Progenitor cell of endocrine pancreas (in vitro differentiated cells): ENCODE measurements around the gene APOC3. TPM values are rescaled to one million over a fixed set of nuclear protein-coding genes. Genes with fewer than 3 reads are reported as not detected.

ENCODE experiments used
- DNase-seq: peaks from one replicate; pipeline ENCODE4 v3.0.0; 2021; ENCODE audit warnings: low spot score; ENCODE audit not compliant: unreplicated experiment
- H3K27ac Mint-ChIP-seq: 2 replicates; pipeline ENCODE4 v1.8.0; 2021; ENCODE audit warnings: mild to moderate bottlenecking, moderate library complexity, mixed read lengths
- H3K27me3 Mint-ChIP-seq: 2 replicates; pipeline ENCODE4 v1.8.0; 2021; ENCODE audit warnings: mixed read lengths
- H3K36me3 Mint-ChIP-seq: 2 replicates; pipeline ENCODE4 v1.8.0; 2022; ENCODE audit warnings: mixed read lengths; ENCODE audit not compliant: insufficient read depth
- H3K4me1 Mint-ChIP-seq: 2 replicates; pipeline ENCODE4 v1.8.0; 2021; ENCODE audit warnings: low read depth, mixed read lengths
- H3K4me3 Mint-ChIP-seq: 2 replicates; pipeline ENCODE4 v1.8.0; 2021; ENCODE audit warnings: low read depth, mild to moderate bottlenecking, moderate library complexity, mixed read lengths
- H3K9me3 Mint-ChIP-seq: 2 replicates; pipeline ENCODE4 v1.8.0; 2021; ENCODE audit warnings: low read depth, mixed read lengths
- CTCF ChIP-seq: fragments of 200-600 bp; sonication (generic); IDR thresholded peaks from one replicate; pipeline ENCODE4 v1.5.0; 2021; ENCODE audit warnings: antibody characterized with exemption, mild to moderate bottlenecking; ENCODE audit not compliant: unreplicated experiment
- total RNA-seq: library from RNA; stranded (reverse); gene quantifications from 2 replicates; pipeline ENCODE4 v1.2.1, GENCODE V29; 2021

APOC3 gene
- total RNA-seq, 1 donor from 2014 or later, result 16.3 TPM

GRCh38 chr11:116791813-116792143 is 37.9 kb upstream of the APOC3 start, which contains the start of gene APOA5:
Gene APOA5 (minus strand): TSS chr11:116791879. CDS start chr11:116791860, 19 bp downstream.
- peaks cover 13% of the 10 kb centered on the region for H3K27me3 Mint-ChIP-seq
- peaks cover 3% of the 10 kb centered on the region for H3K36me3 Mint-ChIP-seq
- no peak for DNase-seq
- H3K4me3 Mint-ChIP-seq, result peak within 1 kb of the TSS; percentile 44
- H3K4me1 Mint-ChIP-seq, result peaks cover 20% of the 10 kb centered on the region
- no peak for TF ChIP-seq CTCF
- no peak within 1 kb of the TSS for H3K27ac Mint-ChIP-seq
- no peaks in the 10 kb centered on the region for H3K9me3 Mint-ChIP-seq

GRCh38 chr11:116792144-116792868 is 37.4 kb upstream of the APOC3 start:
- Mint-ChIP-seq H3K27me3 (peaks cover 13% of the 10 kb centered on the region), H3K4me3 (no peak overlapping the region), H3K9me3 (no peaks in the 10 kb centered on the region), H3K27ac (no peak overlapping the region), H3K4me1 (peaks cover 15% of the 10 kb centered on the region), H3K36me3 (no peaks in the 10 kb centered on the region)
- no peak for DNase-seq
- no peak for TF ChIP-seq CTCF

GRCh38 chr11:116792869-116793771 is 36.6 kb upstream of the APOC3 start:
- Mint-ChIP-seq H3K36me3 (no peaks in the 10 kb centered on the region), H3K9me3 (no peaks in the 10 kb centered on the region), H3K4me3 (no peak overlapping the region), H3K4me1 (peaks cover 14% of the 10 kb centered on the region), H3K27me3 (peaks cover 13% of the 10 kb centered on the region), H3K27ac (no peak overlapping the region)
- TF ChIP-seq CTCF, result no peak
- no peak for DNase-seq

- no peaks in the 10 kb centered on the region for H3K36me3 Mint-ChIP-seq
- H3K4me1 Mint-ChIP-seq, result peaks cover 8% of the 10 kb centered on the region
- H3K9me3 Mint-ChIP-seq, result no peaks in the 10 kb centered on the region
These were observed 36.0 kb upstream of the APOC3 start for GRCh38 chr11:116793772-116794097.

More at GRCh38 chr11:116793772-116794097, 36.0 kb upstream of the APOC3 start:
- DNase-seq, result no peak
- Mint-ChIP-seq H3K27me3 (peaks cover 13% of the 10 kb centered on the region), H3K27ac (no peak overlapping the region), H3K4me3 (no peak overlapping the region)
- TF ChIP-seq CTCF, result no peak
